ENCODE results near the gene C3orf22.
"Not testable (repeated sequence)": the region's sequence is repeated elsewhere in the genome, so short reads cannot be mapped to it uniquely, and the experiment has no call there.

Gene C3orf22

DNA sequence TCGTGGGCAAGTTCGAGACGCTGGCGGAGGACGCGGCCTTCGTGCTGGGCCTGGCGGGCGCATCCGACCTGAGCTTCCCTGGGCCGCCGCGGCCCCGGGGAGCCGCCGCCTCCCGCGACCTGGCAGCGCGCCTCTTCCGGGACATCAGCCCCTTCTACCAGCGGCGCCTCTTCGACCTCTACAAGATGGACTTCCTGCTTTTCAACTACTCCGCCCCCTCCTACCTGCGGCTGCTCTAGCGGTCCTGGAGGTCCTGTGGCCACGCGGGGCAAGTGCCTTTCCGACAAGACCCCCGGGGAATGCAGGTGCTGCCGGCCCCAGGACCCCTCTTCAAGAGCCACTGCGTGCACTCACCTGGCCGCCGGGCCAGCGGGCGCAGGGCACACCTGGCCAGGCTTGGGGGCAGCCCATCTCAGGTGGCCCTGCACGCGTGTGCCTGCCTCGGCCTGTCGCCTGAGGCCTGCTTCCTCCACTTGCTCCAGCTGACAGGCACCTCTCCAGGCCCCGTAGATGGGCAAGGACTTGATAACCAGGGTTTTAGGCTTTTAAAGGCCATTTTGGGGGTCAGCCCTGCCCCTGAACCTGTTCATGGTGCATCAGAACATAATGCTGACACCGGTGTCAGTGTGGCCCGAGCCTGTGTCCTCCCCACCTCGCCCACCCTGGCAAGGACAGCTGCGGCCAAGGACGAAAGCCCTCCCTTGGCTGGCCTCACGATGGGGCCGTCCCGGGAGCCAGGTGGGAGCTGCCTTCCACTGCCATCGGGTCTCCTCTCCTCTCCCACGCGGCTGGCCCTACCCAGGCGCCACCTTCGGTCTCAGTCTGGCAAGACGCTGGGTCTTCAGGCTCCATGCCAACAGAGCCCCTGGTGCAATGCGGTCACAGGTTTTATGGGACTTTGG is 16.1 kb downstream of the C3orf22 start:
- DNase-seq (ENCODE audit: low spot score) = no peak

DNA sequence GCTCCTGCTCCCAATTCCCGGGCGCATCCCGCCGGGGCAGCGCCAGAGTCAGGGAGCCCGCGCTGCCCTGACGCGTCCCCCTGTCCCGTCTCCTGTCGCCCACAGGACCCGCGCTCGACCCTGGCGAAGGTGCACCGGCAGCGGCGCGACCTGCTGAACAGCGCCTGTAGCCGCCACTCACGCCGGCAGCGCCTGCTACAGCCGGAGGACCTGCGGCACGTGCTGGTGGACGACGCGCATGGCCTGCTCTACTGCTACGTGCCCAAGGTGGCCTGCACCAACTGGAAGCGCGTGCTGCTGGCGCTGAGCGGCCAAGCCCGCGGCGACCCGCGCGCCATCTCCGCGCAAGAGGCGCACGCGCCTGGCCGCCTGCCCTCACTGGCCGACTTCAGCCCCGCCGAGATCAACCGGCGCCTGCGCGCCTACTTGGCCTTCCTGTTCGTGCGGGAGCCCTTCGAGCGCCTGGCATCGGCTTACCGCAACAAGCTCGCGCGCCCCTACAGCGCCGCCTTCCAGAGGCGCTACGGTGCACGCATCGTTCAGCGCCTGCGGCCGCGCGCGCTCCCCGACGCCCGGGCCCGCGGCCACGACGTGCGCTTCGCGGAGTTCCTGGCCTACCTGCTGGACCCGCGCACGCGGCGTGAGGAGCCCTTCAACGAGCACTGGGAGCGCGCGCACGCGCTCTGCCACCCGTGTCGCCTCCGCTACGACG is 16.9 kb downstream of the C3orf22 start:
- peak; percentile 1 for DNase-seq (ENCODE audit: low spot score)

DNA sequence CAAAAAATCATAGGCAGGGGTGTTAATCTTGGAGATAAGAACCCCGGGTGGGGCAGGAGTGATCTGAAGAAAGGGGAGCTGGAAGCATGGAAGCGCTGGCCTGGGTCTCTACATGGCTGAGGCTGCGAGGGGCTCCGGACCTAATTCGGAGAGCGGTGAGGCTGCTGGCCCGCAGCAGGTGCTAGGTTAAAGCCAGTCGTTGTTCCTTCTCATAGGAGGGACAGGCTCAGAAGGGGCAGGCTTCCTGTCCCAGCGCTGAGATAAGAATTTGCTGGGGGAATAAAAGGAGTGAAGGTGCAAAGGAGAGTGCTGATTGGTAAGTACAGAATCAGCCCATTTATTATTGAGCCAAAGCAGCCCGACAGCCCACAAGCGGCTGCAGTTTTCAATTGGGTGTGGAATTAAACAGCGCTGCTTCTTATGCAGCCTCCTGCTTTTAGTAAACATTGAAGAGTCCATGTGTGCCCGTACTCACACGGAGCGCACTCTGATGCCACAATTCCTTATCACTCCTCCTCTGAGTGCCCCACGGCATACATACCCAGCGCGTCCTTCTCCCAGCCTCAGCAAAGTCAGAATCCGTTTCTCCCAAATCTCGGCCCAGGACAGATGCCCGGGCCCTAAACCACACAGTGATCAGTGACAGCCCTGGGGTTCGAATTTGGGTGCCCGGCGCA is 17.6 kb downstream of the C3orf22 start:
- peak; percentile 3 for DNase-seq (ENCODE audit: low spot score)

DNA sequence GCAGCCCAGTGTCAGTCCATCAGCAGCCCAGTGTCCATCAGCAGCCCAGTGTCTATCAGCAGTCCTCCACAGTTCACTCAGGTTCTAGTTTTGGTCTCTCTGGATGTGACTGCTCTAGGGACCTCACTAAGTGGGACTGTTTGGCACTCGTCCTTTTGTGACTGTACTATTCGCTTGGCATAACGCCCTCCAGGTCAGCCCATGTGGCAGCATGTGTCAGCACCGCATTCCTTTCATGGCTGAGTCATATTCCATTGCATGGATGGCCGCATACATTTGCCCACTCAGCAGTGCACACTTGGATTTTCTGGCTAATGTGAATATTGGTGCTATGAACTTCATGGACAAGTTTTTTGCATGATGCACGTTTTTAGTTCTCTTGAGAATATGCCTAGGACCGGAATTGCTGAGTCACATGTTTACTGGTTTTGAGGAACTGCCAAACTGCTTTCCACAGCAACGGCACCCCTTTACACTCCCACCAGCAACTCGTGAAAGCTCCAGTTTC is 18.3 kb downstream of the C3orf22 start:
- DNase-seq (ENCODE audit: low spot score) = no peak

DNA sequence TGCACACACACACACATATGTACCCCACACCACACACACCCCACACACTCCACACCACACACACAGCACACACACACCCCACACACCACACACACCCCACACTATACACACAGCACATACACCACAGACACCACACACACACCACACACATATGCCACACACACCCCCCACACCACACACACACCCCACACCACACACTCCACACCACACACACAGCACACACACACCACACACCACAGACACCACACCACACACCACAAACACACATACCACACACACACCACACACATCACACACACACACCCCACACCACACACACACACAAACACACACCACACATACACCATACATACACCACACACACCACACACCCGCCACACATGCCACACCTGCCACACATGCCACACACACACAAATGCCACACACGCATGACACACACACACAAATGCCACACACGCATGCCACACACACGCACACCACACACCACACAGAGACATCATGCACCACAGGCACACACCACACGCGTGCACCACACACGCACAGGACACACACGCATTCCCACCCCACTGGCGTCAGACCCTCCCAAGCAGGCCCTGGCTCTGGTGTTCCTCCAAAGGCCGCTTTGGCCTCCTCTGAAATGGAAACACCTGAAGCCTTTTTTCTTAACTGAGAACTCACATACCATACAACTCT is 19.0 kb downstream of the C3orf22 start:
- DNase-seq (ENCODE audit: low spot score) = no peak

DNA sequence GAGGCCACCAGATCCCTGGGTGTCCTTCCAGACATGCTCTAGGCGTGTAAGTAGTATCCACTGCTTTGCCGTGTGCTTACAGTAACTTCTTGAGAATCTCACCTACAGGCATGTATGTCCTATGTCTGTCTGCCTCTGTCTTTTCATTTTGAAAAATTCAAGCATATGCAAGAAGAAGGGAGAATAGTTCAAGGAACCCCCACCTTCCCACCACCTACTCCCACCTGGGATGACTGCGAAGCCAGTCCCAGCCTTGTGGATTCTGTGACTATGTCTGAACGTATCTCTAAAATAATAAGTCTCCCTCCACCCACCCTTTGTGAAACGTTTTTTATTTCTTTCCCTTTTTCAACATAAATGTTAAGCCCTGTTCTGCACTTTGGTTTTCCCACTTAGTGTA is 19.8 kb downstream of the C3orf22 start:
- no peak for DNase-seq (ENCODE audit: low spot score)

DNA sequence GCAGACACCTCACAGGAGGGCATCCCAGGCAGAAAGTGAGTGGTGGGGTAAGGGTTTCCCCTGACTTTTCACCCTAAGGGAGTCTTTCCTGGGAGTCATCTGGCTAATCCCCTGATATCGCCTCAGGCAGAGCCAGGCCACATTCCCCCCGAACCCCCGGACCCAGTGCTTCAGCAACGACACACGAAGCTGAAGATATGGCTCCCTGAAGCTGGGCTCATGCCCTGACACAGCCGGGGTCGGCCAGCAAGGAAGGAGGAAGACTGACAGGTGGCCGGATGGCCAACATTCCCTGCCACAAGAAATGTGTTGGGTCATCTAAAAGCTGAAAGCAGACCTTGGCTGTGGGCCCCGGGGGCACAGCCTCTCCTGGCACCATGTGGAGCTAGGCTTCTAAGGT is 20.4 kb downstream of the C3orf22 start:
- no peak for DNase-seq (ENCODE audit: low spot score)

DNA sequence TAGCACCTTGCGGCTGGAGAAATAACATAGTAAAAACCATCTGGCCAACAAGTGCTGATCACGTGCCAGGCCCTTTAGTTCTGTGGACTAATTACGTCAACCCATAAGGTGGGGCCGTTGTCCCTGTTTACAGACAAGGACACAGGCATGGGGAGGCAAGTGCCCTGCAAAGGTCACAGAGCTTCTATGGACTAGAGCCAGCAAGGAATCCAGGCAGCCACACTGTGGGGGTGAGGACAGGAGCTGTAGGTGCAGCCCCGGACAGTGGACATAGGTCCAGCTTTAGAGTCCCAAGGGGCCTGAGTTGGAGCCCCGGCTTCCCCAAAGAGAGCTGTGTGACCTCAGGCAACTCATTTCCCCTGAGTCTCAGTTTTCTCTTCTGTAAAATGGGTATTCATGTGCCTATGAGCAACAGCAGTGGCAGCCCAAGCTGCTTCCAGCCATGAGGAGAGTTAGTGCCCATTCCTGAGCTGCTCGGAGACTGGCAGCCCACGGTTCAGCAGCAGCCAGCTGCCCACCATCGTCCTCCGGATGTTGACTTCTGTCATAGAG is 20.9 kb downstream of the C3orf22 start:
- DNase-seq (ENCODE audit: low spot score) = no peak

DNA sequence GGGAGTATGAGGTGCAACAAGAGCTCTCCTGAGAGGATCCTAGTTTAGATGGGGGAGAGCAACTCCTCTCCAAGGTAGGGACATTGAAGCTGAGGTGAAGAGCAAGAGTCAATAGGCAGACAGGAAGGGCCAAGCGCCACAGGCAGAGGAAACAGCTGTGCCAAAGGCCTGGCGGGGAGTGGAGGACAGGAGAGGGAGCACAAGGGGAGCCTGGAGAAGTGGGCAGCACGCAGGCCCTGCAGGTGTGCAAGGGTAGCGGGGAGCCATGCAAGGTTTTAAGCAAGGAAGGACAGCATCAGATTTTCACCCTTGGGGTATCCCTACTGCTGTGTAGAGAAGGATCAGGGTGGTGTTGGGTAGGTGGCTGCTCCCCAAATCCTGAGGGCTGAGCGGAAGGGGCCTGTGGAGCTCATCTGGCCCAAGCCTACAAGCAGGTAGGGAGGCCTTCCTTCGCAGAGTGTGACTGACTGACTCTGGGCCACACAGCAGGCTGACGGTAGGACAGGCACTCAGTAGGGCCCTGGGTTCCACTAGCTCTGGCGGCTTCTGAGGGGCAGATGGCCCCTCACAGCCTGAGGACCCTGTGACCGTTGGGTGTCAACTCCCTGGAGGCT is 21.5 kb downstream of the C3orf22 start:
- no peak for DNase-seq (ENCODE audit: low spot score)

DNA sequence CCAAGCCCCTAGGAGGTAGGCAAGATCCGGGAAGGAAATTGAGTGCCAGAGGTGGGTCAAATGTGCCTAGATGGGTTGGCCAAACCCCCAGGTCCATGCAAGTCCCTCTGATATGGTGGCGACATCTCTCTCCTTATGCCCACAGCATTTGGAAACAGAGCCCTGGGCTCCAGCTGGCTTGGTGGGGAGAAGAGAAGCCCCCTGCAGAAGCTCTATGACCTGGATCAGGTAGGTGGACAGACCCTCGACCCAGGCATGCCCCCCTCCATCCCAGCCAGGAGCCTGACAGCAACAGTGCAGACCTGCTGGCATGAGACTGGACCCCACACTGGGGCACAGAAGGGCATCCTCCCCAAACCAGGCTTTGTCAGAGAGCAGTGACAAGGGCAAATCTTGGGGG is 22.6 kb downstream of the C3orf22 start:
- DNase-seq (ENCODE audit: low spot score) = no peak

DNA sequence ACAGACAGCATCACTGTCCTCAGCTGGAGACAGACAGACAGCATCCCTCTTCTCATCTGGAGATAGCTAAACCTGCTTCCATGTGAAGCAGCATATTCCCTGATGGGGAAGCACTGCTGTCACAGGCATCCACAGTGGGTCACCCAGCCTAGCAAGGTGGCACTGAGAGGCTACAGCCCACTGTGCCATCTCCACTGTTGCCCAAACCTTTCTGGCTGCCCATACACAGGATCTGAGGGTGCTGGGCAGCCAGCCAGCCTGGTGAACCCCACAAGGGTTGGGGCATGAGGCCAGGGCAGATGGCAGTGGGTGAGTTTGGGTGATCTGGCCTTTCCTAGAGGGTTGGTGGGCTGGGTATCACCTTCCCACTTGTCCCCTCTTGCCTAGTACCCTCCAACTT is 23.1 kb downstream of the C3orf22 start:
- no peak for DNase-seq (ENCODE audit: low spot score)

DNA sequence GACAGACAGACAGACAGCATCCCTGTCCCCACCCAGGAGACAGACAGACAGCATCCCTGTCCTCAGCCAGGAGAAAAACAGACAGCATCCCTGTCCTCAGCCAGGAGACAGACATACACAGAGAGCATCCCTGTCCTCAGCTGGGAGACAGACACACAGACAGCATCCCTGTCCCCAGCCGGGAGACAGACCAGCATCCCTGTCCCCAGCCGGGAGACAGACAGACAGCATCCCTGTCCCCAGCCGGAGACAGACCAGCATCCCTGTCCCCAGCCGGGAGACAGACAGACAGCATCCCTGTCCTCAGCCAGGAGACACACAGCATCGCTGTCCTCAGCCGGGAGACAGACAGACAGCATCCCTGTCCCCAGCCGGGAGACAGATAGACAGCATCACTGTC is 24.0 kb downstream of the C3orf22 start:
- not testable (repeated sequence) for DNase-seq (ENCODE audit: low spot score)

DNA sequence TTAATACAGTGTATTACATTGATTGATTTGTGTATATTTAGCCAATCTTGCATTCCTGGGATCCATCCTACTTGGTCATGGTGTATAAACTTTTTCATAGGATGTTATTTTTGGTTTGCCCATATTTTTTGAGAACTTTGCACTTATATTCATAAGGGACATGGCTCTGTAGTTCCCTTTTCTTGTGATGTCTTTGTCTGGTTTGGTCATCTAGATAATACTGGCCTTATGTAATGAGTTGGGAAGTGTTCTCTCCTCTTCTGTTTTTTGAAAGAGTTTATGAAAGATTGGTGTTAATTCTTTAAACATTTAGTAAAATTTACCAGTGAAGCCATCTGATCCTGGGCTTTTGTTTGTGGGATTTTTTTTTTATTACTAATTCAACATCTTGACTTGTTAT is 25.2 kb downstream of the C3orf22 start:
- DNase-seq (ENCODE audit: low spot score) = no peak

DNA sequence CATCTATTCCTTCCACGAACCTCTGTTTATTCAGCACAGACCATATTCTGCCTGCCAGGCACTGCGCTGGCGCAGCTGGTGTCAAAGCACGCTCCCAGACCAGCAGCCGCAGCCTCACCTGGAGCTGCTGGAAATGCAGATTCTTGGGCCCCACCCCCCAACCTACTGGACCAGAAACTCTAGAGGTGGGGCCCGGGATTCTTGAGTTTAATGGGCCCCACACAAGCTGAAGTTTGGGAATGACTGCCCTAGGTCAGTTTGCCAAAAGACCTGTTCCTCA is 27.7 kb downstream of the C3orf22 start:
- DNase-seq (ENCODE audit: low spot score) = no peak

DNA sequence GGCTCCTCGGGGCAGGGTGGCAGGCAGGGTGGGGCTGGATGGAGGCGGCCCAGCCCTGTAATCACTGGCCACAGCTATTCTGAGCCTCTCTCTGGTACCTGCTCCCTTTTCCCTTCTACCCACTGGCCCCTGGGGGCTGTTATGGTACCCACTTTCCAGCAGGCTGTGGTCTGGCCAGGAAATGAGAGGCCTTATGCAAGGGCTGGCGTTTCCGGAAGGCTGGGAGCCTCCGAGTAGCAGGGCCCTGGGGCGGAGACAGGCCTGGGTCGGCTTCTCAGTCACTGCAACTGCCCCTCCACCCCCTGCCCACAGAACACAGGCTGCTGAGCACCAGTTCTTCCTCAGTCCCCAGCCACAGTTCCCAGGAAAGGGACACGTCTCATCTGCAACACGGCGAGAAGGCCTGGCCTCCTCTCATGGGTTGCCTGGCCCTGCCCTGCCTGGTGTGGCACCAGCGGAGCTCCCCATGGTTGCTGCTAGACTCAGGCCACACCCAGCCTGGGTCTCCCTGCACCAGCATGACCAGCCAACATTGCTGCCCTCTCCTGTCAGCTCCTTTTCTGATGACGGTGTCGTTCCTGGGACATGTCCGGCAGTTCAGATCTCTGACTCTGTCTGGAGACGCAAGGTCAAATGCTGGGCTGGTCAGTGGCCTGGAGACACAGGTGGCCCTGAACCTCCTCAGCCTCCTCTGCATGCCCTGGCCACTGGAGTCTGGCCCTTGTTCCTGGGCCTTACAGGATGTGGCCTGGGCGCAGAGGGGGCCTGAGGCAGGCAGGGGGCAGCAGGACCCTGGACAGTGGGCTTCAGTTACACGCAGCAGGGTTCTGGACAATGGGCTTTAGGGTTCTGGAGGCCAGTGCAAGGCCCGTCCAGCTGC is 28.3 kb downstream of the C3orf22 start:
- no peak for DNase-seq (ENCODE audit: low spot score)

DNA sequence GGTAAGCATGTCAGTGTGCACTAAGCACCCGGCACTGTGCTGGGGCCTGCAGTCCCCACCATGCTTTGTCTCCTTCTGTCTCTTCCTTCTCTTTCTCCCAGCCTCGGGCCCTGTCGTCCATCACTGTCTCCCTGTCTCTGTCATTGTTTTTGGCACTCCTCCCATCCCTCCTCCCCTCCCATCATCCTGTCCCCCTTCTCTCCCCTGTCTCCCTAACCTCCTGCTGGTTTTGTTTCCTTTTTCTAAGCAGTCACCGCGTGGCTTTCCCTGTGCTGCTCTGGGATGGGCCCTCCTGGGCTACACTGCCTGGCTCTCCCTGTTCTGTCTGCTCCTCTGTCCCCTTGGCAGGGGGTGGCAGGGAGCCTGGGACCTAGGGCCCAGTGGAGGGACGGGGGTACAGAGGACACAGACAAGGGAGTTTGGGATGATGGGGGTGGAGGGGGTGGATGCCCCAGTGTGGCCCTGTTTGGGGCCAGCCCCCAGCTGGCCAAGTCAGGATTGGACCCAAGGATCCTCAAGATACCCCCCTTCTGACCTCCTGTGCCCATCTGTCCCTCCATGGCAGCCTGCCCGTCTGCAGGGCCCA is 29.1 kb downstream of the C3orf22 start:
- no peak for DNase-seq (ENCODE audit: low spot score)

DNA sequence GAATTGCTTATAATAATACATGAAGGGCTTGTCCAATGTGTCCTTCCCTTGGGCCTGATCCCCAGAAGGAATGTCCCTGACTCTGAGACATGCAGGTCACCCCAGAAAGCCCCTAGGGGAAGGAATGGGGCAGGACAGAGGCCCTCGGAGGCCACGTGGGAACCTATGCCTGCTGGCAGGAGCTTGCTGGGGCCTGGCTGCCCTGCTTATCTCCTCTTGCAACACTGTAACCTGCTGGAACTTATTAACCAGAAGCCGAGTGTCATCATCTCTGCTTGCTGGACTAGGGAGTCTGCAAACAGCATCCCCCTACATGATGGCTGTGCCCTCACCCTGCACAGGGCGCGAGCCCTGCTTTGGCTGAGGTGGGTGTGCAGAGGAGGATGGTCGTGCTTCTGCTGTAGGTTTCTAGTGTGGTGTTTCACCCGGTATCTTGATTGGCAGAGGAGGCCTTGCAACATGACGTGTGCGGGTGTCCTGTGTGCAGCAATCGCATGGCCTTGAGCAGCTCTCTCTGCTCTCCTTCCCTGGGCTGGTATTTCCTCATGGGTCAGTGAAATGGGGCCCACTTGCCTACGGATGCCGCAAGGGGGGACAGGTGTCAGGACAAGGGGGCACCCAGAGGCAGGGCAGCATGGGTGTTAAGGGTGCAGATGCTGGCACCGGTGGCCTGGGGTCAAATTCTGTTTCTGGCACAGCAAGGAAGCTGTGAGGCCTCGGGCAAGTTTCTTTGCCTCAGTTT is 29.8 kb downstream of the C3orf22 start:
- DNase-seq (ENCODE audit: low spot score) = peak; percentile 95

DNA sequence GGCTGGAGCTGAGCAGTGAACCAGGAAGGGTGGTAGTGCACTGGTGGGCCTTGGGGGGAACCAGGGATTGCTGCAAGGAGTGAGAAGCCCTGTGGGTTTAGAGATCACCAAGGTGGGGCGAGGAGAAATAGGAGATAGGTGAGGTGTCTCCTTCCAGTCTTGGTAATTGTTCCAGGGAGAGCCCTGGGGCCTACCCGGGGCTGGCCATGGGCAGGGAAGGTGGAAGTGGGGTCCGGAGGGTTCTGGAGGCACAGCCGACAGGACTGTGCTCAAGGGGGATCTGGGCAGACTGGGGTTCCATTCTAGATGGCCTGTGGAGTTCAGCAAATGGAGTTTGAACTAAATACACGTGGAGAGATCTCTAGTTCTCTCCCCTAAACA is 30.3 kb downstream of the C3orf22 start:
- DNase-seq (ENCODE audit: low spot score) = no peak

DNA sequence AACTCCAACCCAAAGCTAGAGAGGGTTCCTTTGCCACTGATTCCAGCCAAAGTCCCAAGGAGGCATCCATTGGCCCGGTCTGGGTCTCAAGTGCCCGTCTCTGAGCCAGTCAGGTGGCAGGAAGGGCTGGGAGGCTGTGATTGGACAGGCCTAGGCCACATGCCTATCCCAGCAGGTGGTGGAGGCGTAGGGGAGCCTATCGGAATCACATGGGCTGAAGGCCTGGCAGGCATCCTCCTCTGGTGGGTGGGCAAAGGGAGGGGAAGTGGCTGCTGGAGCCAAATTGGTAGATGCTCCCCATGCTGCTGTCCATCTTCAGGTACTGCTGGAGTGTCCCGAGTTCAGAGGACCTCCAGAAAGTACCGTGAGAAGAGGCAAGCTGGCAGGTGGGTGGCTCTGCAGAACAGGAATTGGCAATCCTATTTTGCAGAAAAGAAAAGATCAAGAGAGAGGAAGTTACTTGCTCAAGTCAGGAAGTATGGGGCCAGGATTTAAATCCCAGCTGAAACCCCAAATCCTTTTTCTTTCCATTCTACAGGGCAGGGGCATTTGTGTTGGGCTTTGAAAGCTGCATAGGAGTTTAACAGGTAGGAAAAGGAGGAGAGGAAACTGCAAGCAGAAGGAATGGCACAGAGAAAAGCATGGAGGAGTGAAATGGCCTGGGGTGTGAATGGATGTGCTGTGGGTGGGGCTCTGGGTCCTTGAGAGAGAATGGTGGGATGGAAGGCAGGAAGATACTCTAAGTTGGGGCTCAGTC is 31.1 kb downstream of the C3orf22 start:
- no peak for DNase-seq (ENCODE audit: low spot score)
